Neural cell (in vitro differentiated cells): ENCODE measurements around the gene PSMB4.

Experiments used
- EP300 ChIP-seq: fragments of 450-650 bp; conservative IDR thresholded peaks from 2 replicates; pipeline ENCODE4 v1.6.1; 2014; ENCODE audit warnings: antibody characterized with exemption, mild to moderate bottlenecking, moderate library complexity; ENCODE audit not compliant: poor library complexity, severe bottlenecking
- MXI1 ChIP-seq: fragments of 450-650 bp; conservative IDR thresholded peaks from 2 replicates; pipeline ENCODE4 v1.6.1; 2014; ENCODE audit warnings: antibody characterized with exemption, mild to moderate bottlenecking; ENCODE audit not compliant: poor library complexity, severe bottlenecking
- POLR2AphosphoS5 ChIP-seq: IDR thresholded peaks from 2 replicates; pipeline ENCODE4 v1.6.1; 2012
- SMC3 ChIP-seq: fragments of 450-650 bp; conservative IDR thresholded peaks from 2 replicates; pipeline ENCODE4 v1.6.1; 2014; ENCODE audit warnings: antibody characterized with exemption, mild to moderate bottlenecking, moderate library complexity; ENCODE audit not compliant: poor library complexity
- TF ChIP-seq, protein P1 (sequence below): fragments of 450-650 bp; IDR thresholded peaks from 2 replicates; pipeline ENCODE4 v1.5.1; 2014; ENCODE audit warnings: antibody characterized with exemption, mild to moderate bottlenecking, moderate library complexity; ENCODE audit not compliant: poor library complexity, severe bottlenecking
- TF ChIP-seq, protein P2 (sequence below): IDR thresholded peaks from 2 replicates; pipeline ENCODE4 v1.6.1; 2012; ENCODE audit warnings: borderline replicate concordance

DNA sequence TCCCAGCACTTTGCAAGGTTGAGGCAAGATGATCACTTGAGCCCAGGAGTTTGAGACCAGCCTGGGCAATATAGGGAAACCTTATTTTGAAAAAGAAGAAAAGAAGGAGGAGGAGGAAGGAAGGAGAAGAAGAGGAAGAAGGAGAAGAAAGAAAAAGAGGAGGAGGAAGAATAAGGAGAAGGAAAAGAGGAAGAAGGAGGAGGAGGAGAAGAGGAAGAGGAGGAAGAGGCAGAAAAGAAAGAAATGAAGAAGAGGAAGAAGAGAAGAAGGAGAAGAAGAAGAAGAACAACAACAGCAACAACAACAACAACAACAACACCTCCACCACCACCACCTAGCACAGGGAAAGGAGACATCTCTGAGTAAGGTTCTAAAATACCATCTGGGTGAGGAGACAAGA lies 37.5 kb upstream of the PSMB4 start:
- TF ChIP-seq SMC3 (no peak), EP300 (no peak), POLR2AphosphoS5 (no peak), MXI1 (no peak)
- TF ChIP-seq, protein P1, sequence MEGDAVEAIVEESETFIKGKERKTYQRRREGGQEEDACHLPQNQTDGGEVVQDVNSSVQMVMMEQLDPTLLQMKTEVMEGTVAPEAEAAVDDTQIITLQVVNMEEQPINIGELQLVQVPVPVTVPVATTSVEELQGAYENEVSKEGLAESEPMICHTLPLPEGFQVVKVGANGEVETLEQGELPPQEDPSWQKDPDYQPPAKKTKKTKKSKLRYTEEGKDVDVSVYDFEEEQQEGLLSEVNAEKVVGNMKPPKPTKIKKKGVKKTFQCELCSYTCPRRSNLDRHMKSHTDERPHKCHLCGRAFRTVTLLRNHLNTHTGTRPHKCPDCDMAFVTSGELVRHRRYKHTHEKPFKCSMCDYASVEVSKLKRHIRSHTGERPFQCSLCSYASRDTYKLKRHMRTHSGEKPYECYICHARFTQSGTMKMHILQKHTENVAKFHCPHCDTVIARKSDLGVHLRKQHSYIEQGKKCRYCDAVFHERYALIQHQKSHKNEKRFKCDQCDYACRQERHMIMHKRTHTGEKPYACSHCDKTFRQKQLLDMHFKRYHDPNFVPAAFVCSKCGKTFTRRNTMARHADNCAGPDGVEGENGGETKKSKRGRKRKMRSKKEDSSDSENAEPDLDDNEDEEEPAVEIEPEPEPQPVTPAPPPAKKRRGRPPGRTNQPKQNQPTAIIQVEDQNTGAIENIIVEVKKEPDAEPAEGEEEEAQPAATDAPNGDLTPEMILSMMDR: no peak
- TF ChIP-seq, protein P2, sequence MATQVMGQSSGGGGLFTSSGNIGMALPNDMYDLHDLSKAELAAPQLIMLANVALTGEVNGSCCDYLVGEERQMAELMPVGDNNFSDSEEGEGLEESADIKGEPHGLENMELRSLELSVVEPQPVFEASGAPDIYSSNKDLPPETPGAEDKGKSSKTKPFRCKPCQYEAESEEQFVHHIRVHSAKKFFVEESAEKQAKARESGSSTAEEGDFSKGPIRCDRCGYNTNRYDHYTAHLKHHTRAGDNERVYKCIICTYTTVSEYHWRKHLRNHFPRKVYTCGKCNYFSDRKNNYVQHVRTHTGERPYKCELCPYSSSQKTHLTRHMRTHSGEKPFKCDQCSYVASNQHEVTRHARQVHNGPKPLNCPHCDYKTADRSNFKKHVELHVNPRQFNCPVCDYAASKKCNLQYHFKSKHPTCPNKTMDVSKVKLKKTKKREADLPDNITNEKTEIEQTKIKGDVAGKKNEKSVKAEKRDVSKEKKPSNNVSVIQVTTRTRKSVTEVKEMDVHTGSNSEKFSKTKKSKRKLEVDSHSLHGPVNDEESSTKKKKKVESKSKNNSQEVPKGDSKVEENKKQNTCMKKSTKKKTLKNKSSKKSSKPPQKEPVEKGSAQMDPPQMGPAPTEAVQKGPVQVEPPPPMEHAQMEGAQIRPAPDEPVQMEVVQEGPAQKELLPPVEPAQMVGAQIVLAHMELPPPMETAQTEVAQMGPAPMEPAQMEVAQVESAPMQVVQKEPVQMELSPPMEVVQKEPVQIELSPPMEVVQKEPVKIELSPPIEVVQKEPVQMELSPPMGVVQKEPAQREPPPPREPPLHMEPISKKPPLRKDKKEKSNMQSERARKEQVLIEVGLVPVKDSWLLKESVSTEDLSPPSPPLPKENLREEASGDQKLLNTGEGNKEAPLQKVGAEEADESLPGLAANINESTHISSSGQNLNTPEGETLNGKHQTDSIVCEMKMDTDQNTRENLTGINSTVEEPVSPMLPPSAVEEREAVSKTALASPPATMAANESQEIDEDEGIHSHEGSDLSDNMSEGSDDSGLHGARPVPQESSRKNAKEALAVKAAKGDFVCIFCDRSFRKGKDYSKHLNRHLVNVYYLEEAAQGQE: no peak
